Pulmonary artery endothelial cell (primary cell): ENCODE results near the gene MRPL54. TPM values are rescaled to one million over a fixed set of nuclear protein-coding genes. Genes with fewer than 3 reads are reported as not detected.

Experiments used
- DNase-seq: peaks from one replicate; pipeline ENCODE4 v3.0.0-alpha.2; 2011; ENCODE audit warnings: low read depth, low spot score
- total RNA-seq: library from RNA; depleted of rRNA; stranded (reverse); fragments of >200 nt; gene quantifications from 2 replicates; pipeline ENCODE4 v1.2.3, GENCODE V29; 2014

The MRPL54 gene
- total RNA-seq = 41.2 and 49.6 TPM in 2 replicates

DNA sequence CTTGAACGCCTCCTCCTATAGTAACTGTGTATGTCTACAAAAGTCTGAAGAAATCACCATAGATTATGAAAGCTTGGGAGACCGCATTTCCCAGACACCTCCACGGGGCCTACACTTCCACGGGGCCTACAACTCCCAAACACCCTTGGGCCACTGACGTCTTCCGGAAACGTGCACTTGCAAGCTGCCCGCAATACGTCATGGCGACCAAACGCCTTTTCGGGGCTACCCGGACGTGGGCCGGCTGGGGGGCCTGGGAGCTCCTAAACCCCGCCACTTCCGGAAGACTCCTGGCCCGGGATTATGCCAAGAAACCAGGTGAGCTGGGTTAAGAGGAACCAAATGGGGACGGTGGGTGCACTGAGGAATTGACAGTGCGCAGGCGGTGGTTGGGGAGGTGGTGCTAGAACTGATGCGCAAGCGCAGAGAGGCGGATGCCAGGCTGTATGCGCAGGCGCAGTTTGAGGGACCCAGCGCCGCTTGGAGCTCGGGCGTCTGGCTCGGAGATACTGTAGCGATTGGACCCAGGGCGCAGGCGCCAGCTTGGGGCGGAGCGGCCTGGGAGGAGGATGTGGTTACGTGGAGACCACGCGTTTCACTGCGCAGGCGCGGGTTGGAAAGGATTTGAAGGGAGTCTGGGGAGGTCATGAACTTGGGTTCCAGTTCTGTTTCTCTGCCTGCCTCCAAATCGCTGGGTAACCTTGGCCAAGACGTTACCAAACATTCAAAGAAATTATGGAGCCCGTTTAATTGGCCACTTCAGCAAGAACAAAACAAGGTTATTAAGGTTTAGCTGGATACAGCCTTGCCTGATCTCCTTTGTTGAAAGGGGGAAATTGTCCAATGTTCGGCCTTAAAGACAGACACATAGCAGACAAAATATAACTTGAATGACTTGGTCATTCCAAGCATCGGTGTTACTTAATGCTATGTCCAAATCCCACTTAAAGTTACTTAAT is at the start of gene MRPL54:
Gene MRPL54, plus strand, starts transcription at position 182 of the 959 bp plus-strand sequence. Its CDS starts 19 bp downstream, at position 201.
- DNase-seq = peak; percentile 92

GRCh38 chr19:3716147-3716668 is 46.3 kb upstream of the MRPL54 start:
- no peak for DNase-seq

- DNase-seq = no peak
Measured at GRCh38 chr19:3719868-3720267, 42.6 kb upstream of the MRPL54 start.

DNA sequence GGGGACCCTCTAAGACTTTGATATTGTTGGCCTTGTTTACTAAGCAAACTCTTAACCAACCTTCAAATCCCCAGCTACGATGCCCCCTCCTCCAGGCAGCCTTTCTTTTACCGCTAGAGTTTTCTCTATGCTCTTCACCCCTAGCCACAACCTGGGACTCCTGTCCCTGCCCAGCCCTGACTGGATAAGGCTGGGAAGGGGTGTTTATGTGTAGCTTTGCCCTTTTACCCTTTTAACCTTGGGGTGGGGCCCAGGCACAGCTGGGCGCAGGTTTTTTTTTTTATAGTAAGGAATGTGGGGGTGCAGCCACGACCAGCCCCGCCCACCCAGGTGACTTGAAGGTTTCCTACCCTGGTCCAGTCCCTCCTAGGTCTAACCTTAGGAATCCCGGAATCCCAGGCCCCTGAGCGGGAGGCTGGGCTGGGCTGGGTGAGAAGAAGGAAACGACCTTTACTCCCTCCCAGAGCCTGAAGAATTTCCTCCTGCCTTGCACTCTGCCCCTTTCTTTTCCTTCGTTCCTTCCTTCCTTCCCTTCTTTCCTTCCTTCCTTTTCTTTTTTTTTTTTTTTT is 42.0 kb upstream of the MRPL54 start:
- DNase-seq = no peak

GRCh38 chr19:3721131-3721886 is 41.2 kb upstream of the MRPL54 start:
- DNase-seq = peak; percentile 46

DNA sequence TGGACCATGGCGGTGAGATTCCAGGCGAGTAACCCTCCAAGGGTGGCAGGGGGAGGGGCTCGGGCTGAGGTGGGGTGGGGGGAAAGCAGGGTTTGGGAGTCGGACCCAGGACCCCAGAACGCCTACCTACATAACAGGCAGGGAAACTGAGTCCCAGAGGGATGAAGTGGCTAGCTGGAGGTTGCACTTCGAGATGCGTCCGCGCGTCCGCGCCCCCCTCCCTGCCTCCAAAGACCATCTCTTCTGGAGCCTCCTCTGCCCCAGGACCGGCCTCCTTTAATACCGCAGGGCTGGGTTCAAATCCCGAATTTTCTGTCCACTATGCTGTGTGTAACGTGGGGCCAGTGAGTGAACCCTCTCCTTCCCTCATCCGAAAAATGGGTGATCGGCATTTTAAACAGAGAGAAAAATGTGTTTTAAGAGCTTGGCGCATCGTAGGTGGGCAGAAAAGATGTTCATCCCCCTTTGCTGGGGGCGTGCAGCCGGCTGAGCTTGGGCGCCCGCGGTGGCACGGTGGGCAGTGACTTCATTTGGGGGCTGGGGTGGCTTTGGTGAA is 40.5 kb upstream of the MRPL54 start:
- no peak for DNase-seq

DNA sequence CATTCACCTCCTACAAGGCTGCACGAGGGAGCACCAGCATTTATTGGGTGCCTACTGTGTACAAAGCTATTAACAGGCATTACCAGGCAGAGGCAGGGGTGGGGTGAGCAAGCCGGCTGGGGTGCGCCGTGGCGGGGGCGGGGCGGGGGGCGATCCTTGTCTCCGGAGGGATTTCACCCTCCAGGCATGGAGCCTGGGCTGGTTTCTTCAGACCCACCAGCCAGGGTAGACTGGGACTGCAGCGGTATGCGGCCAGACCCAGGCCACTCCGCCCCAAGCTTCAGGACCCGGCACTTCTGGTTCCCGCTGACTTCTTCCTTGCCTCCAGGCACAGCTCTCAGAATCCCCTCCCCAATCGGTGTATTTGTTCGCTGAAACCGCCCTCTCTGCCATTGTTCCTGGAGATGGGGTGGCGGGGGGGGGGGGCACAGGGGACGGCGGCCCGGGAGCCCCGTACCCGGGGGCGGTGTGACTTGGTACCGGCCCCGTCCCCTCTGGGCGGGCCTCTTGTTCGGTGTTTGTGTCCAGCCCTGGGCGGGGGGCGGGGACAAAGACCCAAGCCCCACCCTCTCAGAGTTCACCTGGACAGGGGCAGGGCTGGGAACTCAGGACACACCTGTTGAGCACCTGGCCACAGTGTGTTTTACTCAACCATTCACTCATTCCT is 39.9 kb upstream of the MRPL54 start:
- no peak for DNase-seq

DNA sequence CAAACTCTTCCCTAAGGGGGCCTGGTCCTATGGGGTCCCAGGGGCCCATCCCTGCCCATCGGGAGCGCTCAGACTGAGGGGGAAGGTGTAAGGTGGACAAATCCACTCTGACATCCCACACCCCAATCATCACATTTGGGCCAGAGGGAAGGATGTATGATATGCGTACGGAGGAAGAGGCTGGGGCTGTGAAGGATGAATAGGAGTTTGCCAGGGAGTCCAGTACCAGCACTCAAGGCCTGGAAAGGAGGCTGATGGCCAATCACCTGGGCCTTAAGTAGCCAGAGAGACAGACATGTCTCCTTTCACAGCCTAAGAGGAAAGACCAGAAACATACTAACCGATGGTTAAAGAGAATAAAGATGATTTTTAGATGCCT is 39.4 kb upstream of the MRPL54 start:
- no peak for DNase-seq

- DNase-seq = no peak
Measured at GRCh38 chr19:3723883-3724282, 38.6 kb upstream of the MRPL54 start.

GRCh38 chr19:3725121-3725520 is 37.4 kb upstream of the MRPL54 start:
- no peak for DNase-seq

DNA sequence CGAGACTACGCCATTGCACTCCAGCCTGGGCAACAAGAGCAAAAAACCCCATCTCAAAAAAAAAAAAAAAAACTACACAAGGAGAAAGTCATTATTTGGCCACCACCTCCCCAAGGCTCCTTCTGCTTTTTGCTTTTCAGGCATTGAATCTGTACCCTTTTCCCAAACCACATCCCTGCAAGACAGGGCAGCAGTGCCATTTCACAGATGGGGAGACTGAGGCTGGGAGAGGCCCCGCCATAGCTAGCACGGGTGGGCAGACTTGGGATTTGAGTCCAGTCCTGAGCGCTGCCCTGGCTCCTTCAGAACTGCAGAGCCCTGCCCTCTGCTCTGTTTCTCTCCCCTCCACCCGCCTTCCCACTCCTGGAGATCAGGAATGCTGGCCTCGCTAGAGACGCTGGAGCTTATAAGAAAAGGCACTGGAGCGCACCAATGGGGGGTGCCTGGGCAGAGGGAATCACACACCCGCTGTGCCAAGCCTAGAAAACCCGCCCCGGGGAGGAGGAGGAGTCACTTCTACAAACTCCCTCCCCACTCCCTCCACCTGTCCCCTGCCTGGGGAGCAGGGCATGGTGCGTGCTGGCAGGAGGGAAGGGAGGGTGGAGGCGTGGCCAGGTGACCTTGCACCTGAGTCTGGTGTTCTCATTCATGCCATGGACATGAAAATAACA is 36.7 kb upstream of the MRPL54 start:
- DNase-seq = no peak

GRCh38 chr19:3730457-3730958 is 32.0 kb upstream of the MRPL54 start:
- DNase-seq = no peak

DNA sequence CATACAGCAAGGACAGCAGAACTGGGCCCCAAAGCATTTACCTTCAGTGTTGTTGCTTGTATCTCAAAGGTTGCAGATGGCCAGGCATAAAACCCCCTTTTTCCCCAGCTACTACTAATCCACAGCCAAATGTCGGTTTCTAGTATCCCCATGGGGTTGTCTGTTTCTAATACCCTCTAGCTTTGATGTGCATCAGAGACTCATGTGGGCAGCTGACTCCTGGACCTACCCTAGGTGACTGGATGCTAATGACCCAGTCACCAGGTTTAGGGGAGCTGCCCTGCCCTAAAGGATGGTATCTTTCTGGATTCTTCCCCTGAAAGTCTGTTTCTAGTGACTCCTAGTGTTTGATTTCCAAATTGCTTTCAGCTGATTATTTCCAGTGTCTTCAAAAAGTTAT is 30.4 kb upstream of the MRPL54 start:
- DNase-seq = no peak

DNA sequence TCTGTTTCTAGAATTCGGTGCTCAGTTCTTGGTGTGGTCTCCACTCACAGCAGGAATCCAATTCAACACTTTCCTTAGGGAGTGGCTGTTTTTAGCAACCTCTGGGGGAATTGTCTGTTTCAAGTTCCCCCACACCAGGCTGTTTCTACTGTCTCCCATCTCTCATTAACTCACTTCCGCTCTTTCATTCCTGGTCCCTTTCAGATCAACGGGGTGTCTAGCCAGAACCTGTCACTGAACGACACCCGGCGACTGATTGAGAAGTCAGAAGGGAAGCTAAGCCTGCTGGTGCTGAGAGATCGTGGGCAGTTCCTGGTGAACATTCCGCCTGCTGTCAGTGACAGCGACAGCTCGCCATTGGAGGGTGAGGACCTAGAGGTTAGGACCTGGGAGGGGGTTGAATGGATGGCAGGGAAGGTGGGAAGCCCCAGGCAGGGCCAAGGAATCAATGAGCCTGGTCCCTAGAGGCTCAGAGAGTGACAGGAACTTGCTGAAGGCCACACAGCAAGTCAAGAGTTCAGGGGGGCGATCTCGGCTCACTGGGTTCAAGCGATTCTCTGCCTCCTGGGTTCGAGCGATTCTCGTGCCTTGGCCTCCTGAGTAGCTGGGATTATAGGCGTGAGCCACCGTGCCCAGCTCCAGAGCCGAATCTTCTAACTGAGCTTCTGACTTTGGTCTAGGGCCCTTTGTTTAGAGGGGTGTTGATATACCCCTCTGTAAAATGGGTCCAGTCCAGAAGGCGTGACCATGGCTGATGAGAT is 28.8 kb upstream of the MRPL54 start:
- DNase-seq = no peak

GRCh38 chr19:3734310-3734600 is 28.2 kb upstream of the MRPL54 start:
- no peak for DNase-seq

GRCh38 chr19:3736106-3736724 is 26.3 kb upstream of the MRPL54 start:
- DNase-seq = no peak

DNA sequence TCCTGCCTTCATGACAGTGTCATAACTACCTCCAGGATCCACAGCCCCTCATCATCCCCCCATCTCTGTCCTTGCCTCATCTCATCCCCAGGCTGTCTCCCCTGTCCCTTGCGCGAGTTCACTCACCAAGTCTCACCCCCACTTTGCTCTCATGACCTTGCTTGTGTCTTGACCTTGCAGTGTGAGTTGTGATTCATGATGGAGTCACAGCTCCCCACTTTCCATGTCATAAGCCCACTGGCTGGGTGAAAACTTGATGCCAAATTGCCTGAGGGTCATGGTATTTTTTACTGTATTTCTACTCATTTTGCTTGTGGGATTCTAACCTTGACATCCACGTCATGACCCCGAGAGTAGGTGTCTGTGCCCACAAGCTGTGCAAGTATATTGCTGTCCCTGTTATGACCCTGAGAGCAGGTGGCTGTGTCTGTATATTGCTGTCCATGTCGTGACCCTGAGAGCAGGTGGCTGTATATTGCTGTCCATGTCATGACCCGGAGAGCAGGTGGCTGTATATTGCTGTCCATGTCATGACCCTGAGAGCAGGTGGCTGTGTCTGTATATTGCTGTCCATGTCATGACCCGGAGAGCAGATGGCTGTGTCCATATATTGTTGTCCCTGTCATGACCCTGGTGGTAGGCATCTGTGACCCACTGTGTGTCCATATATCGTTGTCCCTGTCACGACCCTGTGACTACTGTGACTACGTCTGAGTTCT is 24.8 kb upstream of the MRPL54 start:
- DNase-seq = no peak

DNA sequence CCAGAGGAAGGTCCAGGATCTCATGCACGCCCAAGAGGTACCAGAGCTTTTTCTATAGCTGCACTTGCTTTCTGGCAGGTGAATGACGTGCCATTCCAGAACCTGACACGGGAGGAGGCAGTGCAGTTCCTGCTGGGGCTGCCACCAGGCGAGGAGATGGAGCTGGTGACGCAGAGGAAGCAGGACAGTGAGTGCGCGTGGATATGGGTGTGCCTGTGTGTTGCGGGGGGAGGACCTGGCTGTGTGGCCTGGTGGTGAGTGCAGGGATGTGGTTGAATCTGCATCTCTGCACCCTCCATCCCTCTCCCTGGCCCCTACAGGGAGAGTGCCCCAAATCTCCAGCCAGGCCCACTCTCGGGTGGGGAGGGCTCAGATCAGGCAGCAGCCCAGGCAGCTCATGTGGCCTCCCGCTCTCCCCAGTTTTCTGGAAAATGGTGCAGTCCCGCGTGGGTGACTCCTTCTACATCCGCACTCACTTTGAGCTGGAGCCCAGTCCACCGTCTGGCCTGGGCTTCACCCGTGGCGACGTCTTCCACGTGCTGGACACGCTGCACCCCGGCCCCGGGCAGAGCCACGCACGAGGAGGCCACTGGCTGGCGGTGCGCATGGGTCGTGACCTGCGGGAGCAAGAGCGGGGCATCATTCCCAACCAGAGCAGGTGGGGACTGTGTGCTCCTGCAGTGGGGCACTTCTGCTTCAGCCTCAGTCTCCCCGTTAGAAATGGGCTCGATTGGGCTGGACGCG is 23.8 kb upstream of the MRPL54 start:
- no peak for DNase-seq
